ENCODE results near the gene HSPA1B.
"Not testable (repeated sequence)": the region's sequence is repeated elsewhere in the genome, so short reads cannot be mapped to it uniquely, and the experiment has no call there.

The HSPA1B gene

GRCh38 chr6:31860349-31860748 lies 32.8 kb downstream of the HSPA1B start:
- no peak for DNase-seq (ENCODE audit: low read depth)

GRCh38 chr6:31861150-31861549 lies 33.6 kb downstream of the HSPA1B start:
- DNase-seq (ENCODE audit: low read depth) = no peak

- no peak for DNase-seq (ENCODE audit: low read depth)
Observed at GRCh38 chr6:31861919-31862343, 34.4 kb downstream of the HSPA1B start.

GRCh38 chr6:31862344-31863235 lies 35.1 kb downstream of the HSPA1B start, which contains the start of gene NEU1:
Gene NEU1 (minus strand): TSS chr6:31862821. CDS start chr6:31862776, 45 bp downstream.
- peak; percentile 100 for DNase-seq (ENCODE audit: low read depth)

GRCh38 chr6:31864123-31864562 lies 36.6 kb downstream of the HSPA1B start:
- not testable (repeated sequence) for DNase-seq (ENCODE audit: low read depth)

- no peak for DNase-seq (ENCODE audit: low read depth)
Observed at GRCh38 chr6:31864818-31865204, 37.3 kb downstream of the HSPA1B start.

- no peak for DNase-seq (ENCODE audit: low read depth)
Observed at GRCh38 chr6:31865205-31866118, 37.9 kb downstream of the HSPA1B start.

GRCh38 chr6:31868658-31868971 lies 41.1 kb downstream of the HSPA1B start:
- not testable (repeated sequence) for DNase-seq (ENCODE audit: low read depth)

- DNase-seq (ENCODE audit: low read depth) = no peak
Observed at GRCh38 chr6:31869343-31869742, 41.8 kb downstream of the HSPA1B start.

- DNase-seq (ENCODE audit: low read depth) = no peak
Observed at GRCh38 chr6:31870385-31870921, 42.9 kb downstream of the HSPA1B start.

- DNase-seq (ENCODE audit: low read depth) = no peak
Observed at GRCh38 chr6:31871046-31871659, 43.6 kb downstream of the HSPA1B start.

- DNase-seq (ENCODE audit: low read depth) = no peak
Observed at GRCh38 chr6:31874084-31874670, 46.6 kb downstream of the HSPA1B start.

- no peak for DNase-seq (ENCODE audit: low read depth)
Observed at GRCh38 chr6:31874836-31875572, 47.5 kb downstream of the HSPA1B start.

- DNase-seq (ENCODE audit: low read depth) = no peak
Observed at GRCh38 chr6:31875877-31876276, 48.3 kb downstream of the HSPA1B start.

GRCh38 chr6:31876357-31876756 lies 48.8 kb downstream of the HSPA1B start:
- no peak for DNase-seq (ENCODE audit: low read depth)

- no peak for DNase-seq (ENCODE audit: low read depth)
Observed at GRCh38 chr6:31877125-31877650, 49.6 kb downstream of the HSPA1B start.

GRCh38 chr6:31877651-31878161 lies 50.2 kb downstream of the HSPA1B start:
- DNase-seq (ENCODE audit: low read depth) = no peak

- no peak for DNase-seq (ENCODE audit: low read depth)
Observed at GRCh38 chr6:31878222-31878621, 50.7 kb downstream of the HSPA1B start.

GRCh38 chr6:31878726-31879125 lies 51.2 kb downstream of the HSPA1B start, which contains the start of gene SLC44A4:
Gene SLC44A4 (minus strand): TSS chr6:31878997. CDS start chr6:31878980, 17 bp downstream.
- no peak for DNase-seq (ENCODE audit: low read depth)

- no peak for DNase-seq (ENCODE audit: low read depth)
Observed at GRCh38 chr6:31879143-31879542, 51.6 kb downstream of the HSPA1B start.
